Osteoblast (primary cell): ENCODE measurements around the gene GRM7. TPM values are rescaled to one million over a fixed set of nuclear protein-coding genes. Genes with fewer than 3 reads are reported as not detected.

Experiments used
- DNase-seq: peaks from one replicate; pipeline ENCODE4 v3.0.0; 2011; ENCODE audit warnings: low spot score, mixed read lengths; ENCODE audit not compliant: insufficient read length; ENCODE audit errors: missing footprints
- H2AFZ ChIP-seq: 2 replicates; pipeline ENCODE4 v1.6.0; 2011; ENCODE audit warnings: mild to moderate bottlenecking, low read length
- H3K27ac ChIP-seq: 2 replicates; pipeline ENCODE4 v1.5.1; 2011; ENCODE audit warnings: mild to moderate bottlenecking, low read depth, low read length, moderate library complexity
- H3K27me3 ChIP-seq: 2 replicates; pipeline ENCODE4 v1.6.0; 2012; ENCODE audit warnings: mild to moderate bottlenecking, control low read depth, inconsistent platforms, low read length, moderate library complexity; ENCODE audit not compliant: insufficient read depth
- H3K36me3 ChIP-seq: 2 replicates; pipeline ENCODE4 v1.5.1; 2011; ENCODE audit warnings: mild to moderate bottlenecking, low read length, control low read depth, moderate library complexity; ENCODE audit not compliant: insufficient read depth
- H3K4me1 ChIP-seq: 2 replicates; pipeline ENCODE4 v1.5.1; 2011; ENCODE audit warnings: mild to moderate bottlenecking, low read length, control low read depth, moderate library complexity; ENCODE audit not compliant: insufficient read depth
- H3K4me2 ChIP-seq: 2 replicates; pipeline ENCODE4 v1.6.0; 2011; ENCODE audit warnings: mild to moderate bottlenecking, low read length; ENCODE audit not compliant: insufficient read depth
- H3K4me3 ChIP-seq: fragments of 200-600 bp; sonication (generic); 3 replicates; pipeline ENCODE4 v1.5.1; 2012; ENCODE audit warnings: mild to moderate bottlenecking, low read length, inconsistent platforms; ENCODE audit not compliant: insufficient read depth
- H3K79me2 ChIP-seq: 2 replicates; pipeline ENCODE4 v1.6.0; 2012; ENCODE audit warnings: mild to moderate bottlenecking, low read length, control low read depth, inconsistent platforms; ENCODE audit not compliant: insufficient read depth
- H3K9me3 ChIP-seq: 2 replicates; pipeline ENCODE4 v1.5.1; 2011; ENCODE audit warnings: low read depth, low read length, control low read depth
- H4K20me1 ChIP-seq: 2 replicates; pipeline ENCODE4 v1.6.0; 2012; ENCODE audit warnings: mild to moderate bottlenecking, low read length, control low read depth; ENCODE audit not compliant: insufficient read depth
- total RNA-seq: library from RNA; depleted of rRNA; stranded (reverse); fragments of >200 nt; gene quantifications from 2 replicates; pipeline ENCODE4 v1.2.3, GENCODE V29; 2012
- TF ChIP-seq, protein P1 (sequence below): IDR thresholded peaks from 2 replicates; pipeline ENCODE4 v1.5.1; 2011; ENCODE audit warnings: mild to moderate bottlenecking, low read depth, low read length, moderate library complexity; ENCODE audit errors: extremely low read depth

Gene GRM7
- total RNA-seq, 1 donor = not detected

- DNase-seq = no peak
- Histone ChIP-seq H3K4me2 (no peak overlapping the region), H4K20me1 (no peaks in the 10 kb centered on the region), H3K27me3 (no peaks in the 10 kb centered on the region), H3K4me3 (no peak overlapping the region), H2AFZ (no peak overlapping the region), H3K9me3 (no peaks in the 10 kb centered on the region), H3K79me2 (no peaks in the 10 kb centered on the region), H3K36me3 (no peaks in the 10 kb centered on the region), H3K27ac (no peak overlapping the region), H3K4me1 (no peaks in the 10 kb centered on the region)
- TF ChIP-seq, protein P1, sequence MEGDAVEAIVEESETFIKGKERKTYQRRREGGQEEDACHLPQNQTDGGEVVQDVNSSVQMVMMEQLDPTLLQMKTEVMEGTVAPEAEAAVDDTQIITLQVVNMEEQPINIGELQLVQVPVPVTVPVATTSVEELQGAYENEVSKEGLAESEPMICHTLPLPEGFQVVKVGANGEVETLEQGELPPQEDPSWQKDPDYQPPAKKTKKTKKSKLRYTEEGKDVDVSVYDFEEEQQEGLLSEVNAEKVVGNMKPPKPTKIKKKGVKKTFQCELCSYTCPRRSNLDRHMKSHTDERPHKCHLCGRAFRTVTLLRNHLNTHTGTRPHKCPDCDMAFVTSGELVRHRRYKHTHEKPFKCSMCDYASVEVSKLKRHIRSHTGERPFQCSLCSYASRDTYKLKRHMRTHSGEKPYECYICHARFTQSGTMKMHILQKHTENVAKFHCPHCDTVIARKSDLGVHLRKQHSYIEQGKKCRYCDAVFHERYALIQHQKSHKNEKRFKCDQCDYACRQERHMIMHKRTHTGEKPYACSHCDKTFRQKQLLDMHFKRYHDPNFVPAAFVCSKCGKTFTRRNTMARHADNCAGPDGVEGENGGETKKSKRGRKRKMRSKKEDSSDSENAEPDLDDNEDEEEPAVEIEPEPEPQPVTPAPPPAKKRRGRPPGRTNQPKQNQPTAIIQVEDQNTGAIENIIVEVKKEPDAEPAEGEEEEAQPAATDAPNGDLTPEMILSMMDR = no peak
Observed at GRCh38 chr3:7618606-7619005, 757.7 kb downstream of the GRM7 start.

GRCh38 chr3:7620401-7620800, 759.5 kb downstream of the GRM7 start:
- Histone ChIP-seq H2AFZ (no peak overlapping the region), H3K4me1 (no peaks in the 10 kb centered on the region), H3K27ac (no peak overlapping the region), H3K27me3 (no peaks in the 10 kb centered on the region), H3K4me3 (no peak overlapping the region), H3K36me3 (no peaks in the 10 kb centered on the region), H3K4me2 (no peak overlapping the region), H3K9me3 (no peaks in the 10 kb centered on the region), H3K79me2 (no peaks in the 10 kb centered on the region), H4K20me1 (no peaks in the 10 kb centered on the region)
- no peak for DNase-seq
- TF ChIP-seq, protein P1 = no peak

GRCh38 chr3:7621046-7621630, 760.2 kb downstream of the GRM7 start:
- TF ChIP-seq, protein P1 = no peak
- DNase-seq = no peak
- Histone ChIP-seq H3K9me3 (no peaks in the 10 kb centered on the region), H3K4me2 (no peak overlapping the region), H3K36me3 (no peaks in the 10 kb centered on the region), H3K4me1 (no peaks in the 10 kb centered on the region), H4K20me1 (no peaks in the 10 kb centered on the region), H2AFZ (no peak overlapping the region), H3K79me2 (no peaks in the 10 kb centered on the region), H3K27me3 (no peaks in the 10 kb centered on the region), H3K27ac (no peak overlapping the region), H3K4me3 (no peak overlapping the region)

GRCh38 chr3:7621651-7622050, 760.7 kb downstream of the GRM7 start:
- no peaks in the 10 kb centered on the region for H3K27me3 ChIP-seq
- TF ChIP-seq, protein P1 = no peak
- H3K4me2 ChIP-seq = no peak overlapping the region
- no peaks in the 10 kb centered on the region for H3K36me3 ChIP-seq
- H4K20me1 ChIP-seq = no peaks in the 10 kb centered on the region
- no peaks in the 10 kb centered on the region for H3K9me3 ChIP-seq
- H3K4me3 ChIP-seq = no peak overlapping the region
- no peaks in the 10 kb centered on the region for H3K79me2 ChIP-seq
- H3K27ac ChIP-seq = no peak overlapping the region
- no peak overlapping the region for H2AFZ ChIP-seq
- no peaks in the 10 kb centered on the region for H3K4me1 ChIP-seq
- DNase-seq = no peak
